GM12801 (cell line): ENCODE results near the gene COL18A1.

Experiments used
- TF ChIP-seq, protein P1 (sequence below): IDR thresholded peaks from one replicate; pipeline ENCODE4 v1.5.1; 2011; ENCODE audit warnings: control low read depth; ENCODE audit not compliant: insufficient read length; ENCODE audit errors: extremely low read depth

The COL18A1 gene

GRCh38 chr21:45545236-45545570, 140.2 kb downstream of the COL18A1 start:
- TF ChIP-seq, protein P1, sequence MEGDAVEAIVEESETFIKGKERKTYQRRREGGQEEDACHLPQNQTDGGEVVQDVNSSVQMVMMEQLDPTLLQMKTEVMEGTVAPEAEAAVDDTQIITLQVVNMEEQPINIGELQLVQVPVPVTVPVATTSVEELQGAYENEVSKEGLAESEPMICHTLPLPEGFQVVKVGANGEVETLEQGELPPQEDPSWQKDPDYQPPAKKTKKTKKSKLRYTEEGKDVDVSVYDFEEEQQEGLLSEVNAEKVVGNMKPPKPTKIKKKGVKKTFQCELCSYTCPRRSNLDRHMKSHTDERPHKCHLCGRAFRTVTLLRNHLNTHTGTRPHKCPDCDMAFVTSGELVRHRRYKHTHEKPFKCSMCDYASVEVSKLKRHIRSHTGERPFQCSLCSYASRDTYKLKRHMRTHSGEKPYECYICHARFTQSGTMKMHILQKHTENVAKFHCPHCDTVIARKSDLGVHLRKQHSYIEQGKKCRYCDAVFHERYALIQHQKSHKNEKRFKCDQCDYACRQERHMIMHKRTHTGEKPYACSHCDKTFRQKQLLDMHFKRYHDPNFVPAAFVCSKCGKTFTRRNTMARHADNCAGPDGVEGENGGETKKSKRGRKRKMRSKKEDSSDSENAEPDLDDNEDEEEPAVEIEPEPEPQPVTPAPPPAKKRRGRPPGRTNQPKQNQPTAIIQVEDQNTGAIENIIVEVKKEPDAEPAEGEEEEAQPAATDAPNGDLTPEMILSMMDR: no peak

GRCh38 chr21:45545691-45546531, 140.9 kb downstream of the COL18A1 start:
- TF ChIP-seq, protein P1: no peak

GRCh38 chr21:45546636-45547544, 141.9 kb downstream of the COL18A1 start:
- TF ChIP-seq, protein P1: no peak

- TF ChIP-seq, protein P1: no peak
Observed at GRCh38 chr21:45547545-45547900, 142.6 kb downstream of the COL18A1 start.

- TF ChIP-seq, protein P1: no peak
Observed at GRCh38 chr21:45548711-45549491, 143.9 kb downstream of the COL18A1 start.

DNA sequence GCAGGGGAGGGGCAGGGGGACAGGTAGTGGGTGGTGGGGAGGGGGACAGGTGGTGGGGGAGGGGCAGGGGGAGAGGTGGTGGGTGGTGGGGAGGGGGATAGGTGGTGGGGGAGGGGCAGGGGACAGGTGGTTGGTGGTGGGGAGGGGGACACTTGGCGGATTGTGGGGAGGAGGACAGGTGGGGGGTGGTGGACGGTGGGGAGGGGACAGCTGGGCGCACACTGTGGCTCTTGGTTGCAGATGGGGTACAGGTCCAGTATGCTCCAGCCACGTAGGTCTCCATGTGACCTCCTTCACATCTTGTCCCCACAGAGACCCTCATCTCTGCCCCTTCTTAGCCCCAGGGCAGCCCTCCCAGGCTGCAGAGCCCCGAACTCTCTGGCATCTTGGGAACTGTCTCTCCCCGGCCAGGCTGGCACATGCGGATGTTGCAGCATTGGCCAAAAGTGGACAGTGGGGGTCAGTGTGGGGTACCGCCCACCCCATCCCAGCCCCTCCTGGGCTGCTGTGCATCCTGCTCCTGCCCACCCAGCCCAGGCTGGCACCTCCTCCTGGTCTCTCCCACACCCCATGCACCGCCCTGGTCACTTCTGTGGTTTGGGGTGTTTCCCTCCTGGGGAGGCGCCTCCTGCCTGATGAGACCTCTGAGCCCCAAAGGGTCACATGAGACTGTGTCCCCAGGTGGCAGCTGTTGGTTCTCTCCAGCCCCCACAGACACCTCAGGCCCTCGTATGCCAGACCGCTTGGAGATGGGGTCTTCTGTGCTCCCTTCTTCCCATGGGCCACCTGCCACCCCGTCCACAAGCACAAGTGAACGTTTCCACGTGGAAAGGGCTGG, 144.9 kb downstream of the COL18A1 start:
- TF ChIP-seq, protein P1: no peak
